GM12801 (cell line): ENCODE results near the gene PTPA.

Experiments used
- CTCF ChIP-seq: IDR thresholded peaks from one replicate; pipeline ENCODE4 v1.5.1; 2011; ENCODE audit warnings: control low read depth; ENCODE audit not compliant: insufficient read length; ENCODE audit errors: extremely low read depth

Gene PTPA

GRCh38 chr9:129128689-129129088 lies 17.5 kb downstream of the PTPA start:
- TF ChIP-seq CTCF, result no peak

GRCh38 chr9:129130791-129131190 lies 19.6 kb downstream of the PTPA start:
- TF ChIP-seq CTCF, result no peak

GRCh38 chr9:129131300-129132145 lies 20.3 kb downstream of the PTPA start:
- TF ChIP-seq CTCF, result peak; percentile 92

GRCh38 chr9:129133082-129133481 lies 21.9 kb downstream of the PTPA start:
- TF ChIP-seq CTCF, result no peak

- TF ChIP-seq CTCF, result no peak
These were observed 24.3 kb downstream of the PTPA start for GRCh38 chr9:129135476-129135875.

- no peak for TF ChIP-seq CTCF
These were observed 25.3 kb downstream of the PTPA start for GRCh38 chr9:129136446-129137035.

GRCh38 chr9:129137292-129138143 lies 26.3 kb downstream of the PTPA start:
- TF ChIP-seq CTCF, result no peak
